GM04504 (cell line): Measurements from ENCODE around the gene DDX51.
"Not testable (repeated sequence)": the region's sequence is repeated elsewhere in the genome, so short reads cannot be mapped to it uniquely, and the experiment has no call there.

Experiments used
- DNase-seq: peaks from one replicate; pipeline ENCODE4 v3.0.0-alpha.2; 2012; ENCODE audit warnings: low read depth

DDX51 gene

GRCh38 chr12:132116709-132117557 is 27.2 kb downstream of the DDX51 start:
- DNase-seq: no peak

DNA sequence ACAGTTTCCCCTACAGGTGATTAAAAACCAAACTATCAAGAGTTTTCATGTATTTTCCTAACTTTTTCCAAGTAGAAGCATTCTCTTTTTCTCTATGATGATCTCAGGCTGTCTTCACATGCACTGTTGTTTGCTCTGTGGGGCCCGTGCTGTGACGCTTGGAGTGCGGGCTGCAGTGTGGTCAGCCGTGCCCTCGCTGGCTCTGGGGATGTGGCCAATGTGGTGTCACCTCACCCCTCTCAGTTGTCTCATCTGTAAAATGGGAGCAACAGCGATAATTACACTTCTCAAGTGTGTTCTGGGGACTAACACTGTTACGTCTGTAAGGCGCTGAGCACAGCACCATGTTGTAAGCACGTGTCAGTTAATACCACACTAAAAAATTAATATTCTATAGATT is 28.6 kb downstream of the DDX51 start:
- DNase-seq: no peak

DNA sequence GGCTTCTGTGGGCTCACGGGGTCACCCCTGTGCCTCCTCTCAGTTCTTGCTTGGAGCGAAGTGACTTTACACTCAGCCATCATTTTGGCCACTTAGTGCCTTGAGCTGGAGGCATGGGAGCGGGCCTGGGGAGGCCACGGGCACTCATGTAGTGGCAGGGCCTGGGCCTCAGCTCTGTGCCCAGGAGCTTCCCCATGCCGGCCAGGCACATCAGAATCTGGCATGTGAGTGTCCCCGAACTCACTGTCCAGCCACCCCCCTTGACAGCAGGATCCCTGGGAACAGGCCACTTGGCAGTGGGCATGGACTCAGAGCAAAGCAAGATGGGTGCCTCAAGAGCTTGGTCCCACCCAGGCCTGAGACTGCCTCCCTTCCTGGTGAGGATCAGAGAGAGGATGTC is 29.5 kb downstream of the DDX51 start:
- DNase-seq: no peak

- DNase-seq: no peak
Measured at GRCh38 chr12:132111654-132112304, 32.3 kb downstream of the DDX51 start.

- no peak for DNase-seq
Measured at GRCh38 chr12:132110677-132111076, 33.4 kb downstream of the DDX51 start.

DNA sequence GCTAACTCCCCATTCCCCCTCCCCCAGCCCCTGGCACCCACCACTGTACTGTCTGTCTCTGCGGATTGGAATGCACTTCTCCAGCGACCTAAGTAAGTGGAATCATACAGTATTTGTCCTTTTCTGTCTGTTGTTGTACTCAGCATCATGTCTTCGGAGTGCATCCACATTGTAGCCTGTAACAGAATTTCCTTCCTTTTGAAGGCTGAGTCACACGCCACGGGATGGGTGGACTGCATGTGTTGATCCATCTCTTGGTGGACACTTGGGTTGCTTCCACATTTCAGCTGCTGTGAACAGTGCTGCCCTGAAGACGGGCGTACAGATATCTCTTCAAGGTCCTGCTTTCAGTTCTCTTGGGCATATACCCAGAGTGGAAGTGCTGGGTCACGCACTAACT is 34.4 kb downstream of the DDX51 start:
- no peak for DNase-seq

- DNase-seq: no peak
Measured at GRCh38 chr12:132108211-132108832, 35.8 kb downstream of the DDX51 start.

GRCh38 chr12:132106921-132107320 is 37.2 kb downstream of the DDX51 start:
- no peak for DNase-seq

DNA sequence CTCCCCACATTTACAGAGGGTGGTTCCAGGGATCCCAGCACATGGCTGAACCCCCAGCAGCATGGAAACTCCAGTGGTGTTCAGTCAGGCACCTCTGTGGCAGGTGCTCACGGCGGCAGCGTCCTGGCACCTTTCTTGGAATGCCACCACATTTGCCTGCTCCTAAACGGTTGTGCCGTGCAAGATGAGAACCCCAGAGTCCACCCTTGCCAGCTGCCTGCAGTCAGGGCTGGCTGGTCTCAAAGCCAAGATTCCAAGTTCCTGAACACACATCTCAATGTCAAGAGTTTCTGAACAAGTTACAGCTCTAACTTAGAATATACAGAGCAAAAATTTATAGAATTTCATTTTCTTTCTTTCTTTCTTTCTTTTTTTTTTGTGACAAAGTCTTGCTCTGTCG is 38.7 kb downstream of the DDX51 start:
- DNase-seq: no peak

- no peak for DNase-seq
Measured at GRCh38 chr12:132103542-132104308, 40.4 kb downstream of the DDX51 start.

GRCh38 chr12:132103072-132103471 is 41.0 kb downstream of the DDX51 start:
- DNase-seq: not testable (repeated sequence)

DNA sequence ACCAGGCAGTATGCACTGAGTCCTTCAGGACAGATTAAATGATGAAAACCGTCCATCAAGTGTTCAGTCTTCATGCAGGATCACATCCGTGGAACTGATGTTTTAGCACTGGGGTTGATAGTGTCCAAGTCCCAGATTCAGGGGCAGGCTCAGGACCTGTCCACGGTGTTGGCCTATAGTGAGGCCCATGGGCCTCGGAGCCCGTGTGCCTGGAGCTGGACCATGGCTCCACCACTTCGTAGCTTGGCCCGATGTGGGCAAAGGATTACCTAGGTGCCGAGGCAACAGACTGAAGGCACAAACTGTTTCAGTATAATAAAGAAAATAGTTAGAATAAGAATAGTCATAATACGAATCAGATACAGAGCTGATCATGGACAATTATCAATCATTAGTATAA is 41.8 kb downstream of the DDX51 start:
- no peak for DNase-seq

DNA sequence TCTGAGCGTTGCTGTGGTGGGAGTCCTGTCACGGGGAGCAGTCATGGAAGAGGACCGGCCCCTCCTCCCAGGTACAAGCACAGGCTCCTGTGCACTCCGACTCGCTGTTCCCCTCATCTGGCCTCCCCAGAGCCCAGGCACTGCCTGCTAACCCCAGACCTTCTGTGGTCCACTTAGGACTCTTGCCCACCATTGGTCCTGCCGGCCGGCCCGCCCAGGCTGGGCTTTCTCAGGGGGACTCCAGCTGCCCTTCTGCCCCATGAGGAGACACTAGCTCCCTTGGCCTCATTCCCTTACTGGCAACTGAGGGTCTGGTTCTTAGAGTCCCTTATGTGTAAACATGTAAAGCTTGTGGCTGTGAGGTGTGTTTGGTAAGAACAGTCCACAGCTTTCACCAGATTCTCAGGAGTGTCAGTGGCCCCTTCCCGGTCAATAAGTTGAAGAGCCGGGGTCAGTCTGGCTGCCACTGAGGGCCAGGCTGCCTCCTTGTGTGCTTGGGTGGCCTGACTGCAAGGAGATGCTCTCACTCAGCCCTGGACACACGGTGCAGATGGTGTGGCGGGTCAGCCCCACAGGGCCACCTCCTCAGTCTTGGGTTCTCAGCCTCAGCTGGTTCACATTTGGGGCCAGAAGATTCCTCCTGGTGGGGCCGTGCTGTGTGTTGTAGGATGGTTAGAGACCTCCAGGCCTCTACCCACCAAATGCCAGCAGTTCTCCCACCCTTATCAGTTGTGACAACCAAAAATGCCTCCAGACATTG is 43.6 kb downstream of the DDX51 start:
- DNase-seq: no peak

- DNase-seq: no peak
Measured at GRCh38 chr12:132099739-132100138, 44.4 kb downstream of the DDX51 start.

GRCh38 chr12:132095520-132096409 is 48.4 kb downstream of the DDX51 start:
- DNase-seq: no peak

GRCh38 chr12:132094269-132094891 is 49.7 kb downstream of the DDX51 start:
- DNase-seq: no peak

DNA sequence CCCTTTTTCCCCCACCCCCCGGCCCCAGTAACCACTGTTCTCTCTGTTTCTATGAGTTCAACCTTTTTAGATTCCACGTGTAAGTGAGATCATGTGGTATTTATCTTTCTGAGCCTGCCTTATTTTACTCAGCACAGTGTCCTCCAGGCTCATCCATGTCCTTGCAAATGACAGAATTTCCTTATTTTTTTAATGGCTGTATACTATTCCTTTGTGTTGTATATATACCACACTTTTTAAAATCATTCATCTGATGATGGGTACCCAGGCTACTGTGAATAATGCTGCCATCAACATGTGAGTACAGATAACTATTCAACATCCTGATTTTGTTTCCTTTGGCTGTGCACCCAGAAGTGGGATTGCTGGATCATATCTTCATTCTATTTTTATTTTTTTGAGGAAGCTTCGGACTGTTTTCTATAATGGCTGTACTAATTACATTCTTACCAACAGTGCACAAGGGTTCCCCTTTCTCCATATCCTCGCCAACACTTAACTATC is 54.7 kb downstream of the DDX51 start:
- DNase-seq: no peak
